Measurements from ENCODE around the gene TMTC1. TPM values are rescaled to one million over a fixed set of nuclear protein-coding genes. Genes with fewer than 3 reads are reported as not detected.
A peak's percentile ranks its signal among the peaks of the same experiment; 100 is the strongest.

Gene TMTC1
- total and polyA plus RNA-seq, 12 donors: 5.1 to 82.2 (median 41.8) TPM

GRCh38 chr12:29537298-29537697, 246.4 kb downstream of the TMTC1 start:
- WGBS, 4 donors: 55 to 64% (median 58%) methylated on average over 2 of the region's 2 CpGs
- H3K27ac ChIP-seq: no peak overlapping the region
- H3K27me3 ChIP-seq: no peaks in the 10 kb centered on the region
- no peak for TF ChIP-seq POLR2A (IDR thresholded peaks at IDR 0.05)
- TF ChIP-seq CTCF (IDR thresholded peaks at IDR 0.05): no peak
- no peak for DNase-seq
- intact Hi-C loops (cut with DNase I): no loop called here
- no peaks in the 10 kb centered on the region for H3K9me3 ChIP-seq (replicated peaks in 1 of 3)
- no peaks in the 10 kb centered on the region for H3K36me3 ChIP-seq (replicated peaks in 1 of 2)
- H3K4me3 ChIP-seq: no peak overlapping the region
- H3K4me1 ChIP-seq (replicated peaks in 1 of 2): no peaks in the 10 kb centered on the region

- WGBS, 4 donors: 84 to 94% (median 89%) methylated on average over 2 of the region's 2 CpGs
Observed at GRCh38 chr12:29534935-29535334, 248.8 kb downstream of the TMTC1 start.

GRCh38 chr12:29533815-29534489, 249.8 kb downstream of the TMTC1 start:
- DNase-seq: no peak
- TF ChIP-seq CTCF (IDR thresholded peaks at IDR 0.05) (no peak), POLR2A (IDR thresholded peaks at IDR 0.05) (no peak)
- Histone ChIP-seq H3K9me3 (replicated peaks in 1 of 3) (no peaks in the 10 kb centered on the region), H3K36me3 (replicated peaks in 1 of 2) (no peaks in the 10 kb centered on the region), H3K4me1 (replicated peaks in 1 of 2) (no peaks in the 10 kb centered on the region), H3K4me3 (no peak overlapping the region), H3K27me3 (no peaks in the 10 kb centered on the region), H3K27ac (no peak overlapping the region)
- intact Hi-C loops (cut with DNase I): no loop called here
- 45 to 70% (median 57%) methylated on average over 4 of the region's 4 CpGs for WGBS, 4 donors

More at GRCh38 chr12:29534935-29535334, 248.8 kb downstream of the TMTC1 start:
- intact Hi-C loops (cut with DNase I): no loop called here
- no peak overlapping the region for H3K27ac ChIP-seq
- no peaks in the 10 kb centered on the region for H3K4me1 ChIP-seq (replicated peaks in 1 of 2)
- H3K36me3 ChIP-seq (replicated peaks in 1 of 2): no peaks in the 10 kb centered on the region
- no peaks in the 10 kb centered on the region for H3K27me3 ChIP-seq
- no peaks in the 10 kb centered on the region for H3K9me3 ChIP-seq (replicated peaks in 1 of 3)
- no peak overlapping the region for H3K4me3 ChIP-seq
- DNase-seq: peak in 1 of 7 donors; percentile 20
- TF ChIP-seq CTCF (IDR thresholded peaks at IDR 0.05) (no peak), POLR2A (IDR thresholded peaks at IDR 0.05) (no peak)

DNA sequence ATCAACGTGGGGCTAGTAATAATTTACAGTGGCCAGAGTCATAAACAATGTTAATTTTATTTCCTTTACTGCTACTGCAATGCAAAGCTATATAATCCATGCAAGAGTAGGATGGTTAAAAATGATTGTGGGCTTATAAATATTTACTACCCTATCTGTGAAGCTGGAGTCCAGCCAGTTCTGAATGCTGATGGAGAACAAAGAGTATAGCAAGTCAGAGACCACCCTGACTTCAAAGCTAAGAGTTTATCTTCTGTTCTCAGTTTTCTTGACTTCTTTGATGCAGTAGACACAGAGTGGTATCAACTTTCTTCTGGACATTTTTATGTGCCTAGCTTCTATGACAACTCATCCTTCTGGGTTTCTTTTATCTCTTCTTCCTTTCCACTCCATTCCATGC, 252.3 kb downstream of the TMTC1 start:
- no peak overlapping the region for H3K27ac ChIP-seq
- WGBS, 4 donors: 47 to 55% (median 52%) methylated on average over 1 of the region's 1 CpG
- no peak for TF ChIP-seq CTCF (IDR thresholded peaks at IDR 0.05)
- no peak for TF ChIP-seq POLR2A (IDR thresholded peaks at IDR 0.05)
- H3K9me3 ChIP-seq (replicated peaks in 1 of 3): no peaks in the 10 kb centered on the region
- no peak overlapping the region for H3K4me3 ChIP-seq
- DNase-seq: no peak
- H3K4me1 ChIP-seq (replicated peaks in 1 of 2): peaks cover 5 to 13% of the 10 kb centered on the region in 2 donors
- H3K36me3 ChIP-seq (replicated peaks in 1 of 2): no peaks in the 10 kb centered on the region
- no peaks in the 10 kb centered on the region for H3K27me3 ChIP-seq
- intact Hi-C loops (cut with DNase I): no loop called here
